ENCODE measurements around the gene TSPAN9. TPM values are rescaled to one million over a fixed set of nuclear protein-coding genes. Genes with fewer than 3 reads are reported as not detected.

TSPAN9 gene
- total RNA-seq, 1 donor from 2014 or later = 17.7 TPM

- H3K36me3 ChIP-seq (ENCODE audit: control insufficient read depth, insufficient read depth, low read length) = no peaks in the 10 kb centered on the region
- no peak for DNase-seq (ENCODE audit: low read depth)
- H3K4me3 ChIP-seq (ENCODE audit: low read depth, low read length) = no peak overlapping the region
- no peaks in the 10 kb centered on the region for H3K27me3 ChIP-seq (ENCODE audit: control insufficient read depth, insufficient read depth, low read length)
- TF ChIP-seq CTCF (IDR thresholded peaks at IDR 0.05; ENCODE audit: insufficient read depth, low read length, poor library complexity, severe bottlenecking) = peak; percentile 71
Observed at GRCh38 chr12:3135522-3136461, 58.6 kb downstream of the TSPAN9 start.

- no peak for TF ChIP-seq CTCF (IDR thresholded peaks at IDR 0.05; ENCODE audit: insufficient read depth, low read length, poor library complexity, severe bottlenecking)
- no peaks in the 10 kb centered on the region for H3K27me3 ChIP-seq (ENCODE audit: control insufficient read depth, insufficient read depth, low read length)
Observed at GRCh38 chr12:3136641-3137267, 59.6 kb downstream of the TSPAN9 start.

GRCh38 chr12:3137268-3137781 is 60.1 kb downstream of the TSPAN9 start:
- H3K27me3 ChIP-seq (ENCODE audit: control insufficient read depth, insufficient read depth, low read length) = no peaks in the 10 kb centered on the region
- H3K36me3 ChIP-seq (ENCODE audit: control insufficient read depth, insufficient read depth, low read length) = no peaks in the 10 kb centered on the region
- no peak for DNase-seq (ENCODE audit: low read depth)
- H3K4me3 ChIP-seq (ENCODE audit: low read depth, low read length) = no peak overlapping the region
- TF ChIP-seq CTCF (IDR thresholded peaks at IDR 0.05; ENCODE audit: insufficient read depth, low read length, poor library complexity, severe bottlenecking) = no peak

More at GRCh38 chr12:3136641-3137267, 59.6 kb downstream of the TSPAN9 start:
- Histone ChIP-seq H3K4me3 (ENCODE audit: low read depth, low read length) (no peak overlapping the region), H3K36me3 (ENCODE audit: control insufficient read depth, insufficient read depth, low read length) (no peaks in the 10 kb centered on the region)
- no peak for DNase-seq (ENCODE audit: low read depth)

GRCh38 chr12:3137814-3138445 is 60.8 kb downstream of the TSPAN9 start:
- no peak for TF ChIP-seq CTCF (IDR thresholded peaks at IDR 0.05; ENCODE audit: insufficient read depth, low read length, poor library complexity, severe bottlenecking)
- Histone ChIP-seq H3K36me3 (ENCODE audit: control insufficient read depth, insufficient read depth, low read length) (no peaks in the 10 kb centered on the region), H3K4me3 (ENCODE audit: low read depth, low read length) (no peak overlapping the region), H3K27me3 (ENCODE audit: control insufficient read depth, insufficient read depth, low read length) (no peaks in the 10 kb centered on the region)
- no peak for DNase-seq (ENCODE audit: low read depth)

- no peaks in the 10 kb centered on the region for H3K27me3 ChIP-seq (ENCODE audit: control insufficient read depth, insufficient read depth, low read length)
- no peak for DNase-seq (ENCODE audit: low read depth)
- no peak overlapping the region for H3K4me3 ChIP-seq (ENCODE audit: low read depth, low read length)
- no peaks in the 10 kb centered on the region for H3K36me3 ChIP-seq (ENCODE audit: control insufficient read depth, insufficient read depth, low read length)
- no peak for TF ChIP-seq CTCF (IDR thresholded peaks at IDR 0.05; ENCODE audit: insufficient read depth, low read length, poor library complexity, severe bottlenecking)
Observed at GRCh38 chr12:3138941-3139511, 61.8 kb downstream of the TSPAN9 start.

All from kidney epithelial cell (primary cell).